GM13976 (cell line): ENCODE results near the gene GPR135.

ENCODE experiments used
- DNase-seq: peaks from one replicate; pipeline ENCODE4 v3.0.0; 2012; ENCODE audit warnings: low spot score
- in situ Hi-C: fragments of 300-500 bp; cut with MboI; formaldehyde crosslinking; loops from one replicate; pipeline ENCODE4 v1.12.0; 2022; ENCODE audit warnings: low sequenced_read_pairs, mixed read lengths, inconsistent platforms; ENCODE audit not compliant: unreplicated experiment
- TF ChIP-seq, protein P1 (sequence below): IDR thresholded peaks from 2 replicates; pipeline ENCODE4 v1.5.1; 2012; ENCODE audit warnings: borderline replicate concordance, mild to moderate bottlenecking; ENCODE audit not compliant: insufficient read depth; ENCODE audit errors: extremely low read depth, missing control alignments, control extremely low read depth

Gene GPR135

GRCh38 chr14:59427653-59428580 lies 37.3 kb downstream of the GPR135 start:
- in situ Hi-C loops = no loop called here
- DNase-seq = no peak
- TF ChIP-seq, protein P1, sequence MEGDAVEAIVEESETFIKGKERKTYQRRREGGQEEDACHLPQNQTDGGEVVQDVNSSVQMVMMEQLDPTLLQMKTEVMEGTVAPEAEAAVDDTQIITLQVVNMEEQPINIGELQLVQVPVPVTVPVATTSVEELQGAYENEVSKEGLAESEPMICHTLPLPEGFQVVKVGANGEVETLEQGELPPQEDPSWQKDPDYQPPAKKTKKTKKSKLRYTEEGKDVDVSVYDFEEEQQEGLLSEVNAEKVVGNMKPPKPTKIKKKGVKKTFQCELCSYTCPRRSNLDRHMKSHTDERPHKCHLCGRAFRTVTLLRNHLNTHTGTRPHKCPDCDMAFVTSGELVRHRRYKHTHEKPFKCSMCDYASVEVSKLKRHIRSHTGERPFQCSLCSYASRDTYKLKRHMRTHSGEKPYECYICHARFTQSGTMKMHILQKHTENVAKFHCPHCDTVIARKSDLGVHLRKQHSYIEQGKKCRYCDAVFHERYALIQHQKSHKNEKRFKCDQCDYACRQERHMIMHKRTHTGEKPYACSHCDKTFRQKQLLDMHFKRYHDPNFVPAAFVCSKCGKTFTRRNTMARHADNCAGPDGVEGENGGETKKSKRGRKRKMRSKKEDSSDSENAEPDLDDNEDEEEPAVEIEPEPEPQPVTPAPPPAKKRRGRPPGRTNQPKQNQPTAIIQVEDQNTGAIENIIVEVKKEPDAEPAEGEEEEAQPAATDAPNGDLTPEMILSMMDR = no peak

DNA sequence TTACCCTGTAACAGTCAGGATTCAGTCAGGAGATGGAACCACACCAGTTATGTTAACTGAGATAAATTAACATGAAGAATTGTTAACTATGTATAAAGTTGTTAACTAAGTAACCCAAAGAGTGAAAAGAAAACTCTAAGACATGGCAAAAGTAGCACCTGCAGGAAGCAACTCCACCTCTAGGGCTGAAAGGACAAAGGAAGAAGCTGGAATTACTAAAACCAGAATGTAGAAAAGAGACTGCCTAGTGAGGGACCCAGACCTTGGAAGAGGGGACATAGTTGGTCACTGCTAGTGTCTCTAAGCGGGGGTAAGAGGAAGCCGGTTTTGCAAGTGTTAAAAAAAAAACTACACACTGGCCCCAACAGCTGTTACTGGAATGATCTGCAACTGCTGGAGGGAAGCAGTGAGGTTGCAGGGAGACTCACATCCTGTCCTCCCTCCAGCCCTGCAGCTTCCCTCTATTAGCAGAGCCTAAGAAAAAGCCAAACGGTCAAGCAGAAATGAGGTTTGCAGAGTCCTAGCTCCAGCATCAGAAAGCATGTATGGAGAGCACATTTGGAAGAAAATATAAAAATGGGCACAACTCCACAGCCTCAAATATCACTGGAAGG lies 39.8 kb downstream of the GPR135 start:
- DNase-seq = no peak
- TF ChIP-seq, protein P1 = no peak
- in situ Hi-C loops = no loop called here

DNA sequence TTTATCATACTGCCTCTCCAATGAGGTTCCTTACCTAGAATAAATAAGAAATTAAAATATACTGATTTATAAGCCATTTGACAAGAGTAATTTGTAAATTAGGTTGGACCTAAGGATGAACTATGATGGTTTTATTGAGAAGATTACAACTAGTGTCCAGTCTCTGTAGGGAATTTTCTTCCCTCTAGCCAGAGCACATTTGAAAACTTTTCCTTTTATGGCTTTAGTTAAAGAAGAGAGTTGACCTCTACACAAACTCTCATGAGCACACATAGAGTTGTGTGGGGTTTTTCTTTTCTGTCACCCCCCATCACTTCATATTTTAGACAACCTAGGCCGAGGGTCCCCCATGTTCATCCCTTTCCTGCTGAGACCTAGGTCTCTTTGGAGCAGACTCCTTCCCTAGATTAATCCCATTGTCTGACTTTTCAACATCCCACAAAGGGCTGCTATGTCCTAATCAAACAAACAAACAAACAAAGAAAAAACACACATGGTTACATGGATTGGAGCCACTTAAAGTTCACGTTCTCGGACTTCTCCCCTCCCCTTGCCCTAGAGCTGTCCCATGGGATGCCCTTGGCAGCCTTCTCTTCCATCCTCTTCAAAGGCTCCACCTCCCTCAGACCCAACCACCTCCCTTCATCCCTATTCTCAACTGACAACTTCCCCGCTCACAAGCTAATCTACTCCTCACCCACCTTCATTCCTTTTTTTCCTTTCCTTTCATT lies 40.7 kb downstream of the GPR135 start:
- DNase-seq = no peak
- TF ChIP-seq, protein P1 = no peak
- in situ Hi-C loops = no loop called here

DNA sequence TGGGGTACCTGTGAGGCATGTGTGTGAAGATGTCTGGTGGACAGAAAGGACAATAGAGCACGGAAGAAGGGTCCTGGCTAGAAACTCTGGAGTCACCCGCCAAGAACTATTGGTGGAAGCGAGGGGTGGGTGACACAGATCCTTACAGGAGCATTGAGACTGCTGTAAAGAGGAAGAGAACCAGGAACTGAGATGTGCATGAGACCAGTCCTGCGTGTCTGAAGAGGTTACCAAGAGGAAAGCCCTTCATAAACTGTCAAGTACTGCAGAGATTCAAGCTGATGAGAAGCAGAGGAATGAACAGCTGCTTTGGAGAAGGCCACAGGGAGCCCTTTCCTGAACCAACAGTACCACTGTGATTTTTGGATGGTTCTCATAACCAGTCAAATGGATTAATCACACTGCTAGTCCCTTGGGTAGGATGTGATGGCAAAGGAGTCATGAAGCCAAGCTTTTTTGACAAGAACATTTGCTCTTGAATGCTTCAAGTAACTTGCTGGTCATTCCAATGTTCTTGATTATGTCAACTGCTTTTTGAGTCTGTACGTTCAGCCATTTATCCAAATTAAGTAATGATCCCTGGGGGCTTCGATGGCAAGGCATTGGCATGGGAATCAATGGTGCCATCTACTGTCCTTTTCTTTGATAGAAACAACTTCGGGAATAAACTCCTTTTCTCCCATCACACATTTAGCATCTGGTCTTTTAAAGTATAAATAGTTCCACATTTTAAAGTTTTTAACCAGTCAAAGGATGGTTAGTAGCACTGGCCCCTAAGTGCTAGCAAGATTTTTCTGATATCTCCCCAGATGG lies 42.9 kb downstream of the GPR135 start:
- no peak for DNase-seq
- TF ChIP-seq, protein P1 = no peak
- in situ Hi-C loops = no loop called here

DNA sequence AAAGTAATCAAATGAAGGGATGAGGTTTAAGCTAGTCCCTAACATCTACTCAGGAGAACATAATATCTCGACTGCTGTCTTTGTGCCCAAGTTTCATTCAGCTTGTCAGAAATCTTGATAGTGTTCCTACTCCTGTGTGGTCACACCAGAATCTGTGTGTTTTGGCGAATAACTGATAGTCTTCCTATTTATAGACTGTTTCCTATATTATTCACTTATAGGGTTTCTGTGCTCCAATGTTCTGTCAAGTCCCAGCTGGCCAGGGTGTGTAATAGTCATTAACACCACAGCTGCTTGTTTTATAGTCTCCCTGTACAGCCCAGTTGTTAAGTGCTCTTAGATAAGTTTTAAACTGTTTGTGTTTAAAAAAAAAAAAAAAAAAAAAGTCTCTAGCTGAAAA lies 45.9 kb downstream of the GPR135 start:
- TF ChIP-seq, protein P1 = no peak
- DNase-seq = no peak
- in situ Hi-C loops = no loop called here

DNA sequence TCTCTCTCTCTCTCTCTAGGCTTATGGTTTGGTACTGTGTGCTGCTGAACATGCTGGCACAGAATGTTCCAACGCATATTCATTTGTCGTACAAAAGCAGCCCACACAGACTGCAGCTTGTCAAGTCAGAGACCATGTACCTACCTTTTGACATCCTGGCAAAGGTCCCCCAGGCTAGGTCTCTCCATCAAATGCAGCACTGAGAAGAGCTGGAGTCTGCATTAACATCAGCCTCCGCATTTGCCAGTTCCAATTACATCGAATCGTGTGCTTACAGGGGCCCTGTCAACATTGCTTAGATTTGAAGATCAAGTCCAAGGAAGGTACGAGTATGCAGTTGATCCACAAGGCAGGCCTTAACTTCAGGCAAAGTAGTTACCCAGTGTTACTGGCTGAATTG lies 47.9 kb downstream of the GPR135 start:
- in situ Hi-C loops = no loop called here
- TF ChIP-seq, protein P1 = no peak
- no peak for DNase-seq
